HepG2 (cell line): Measurements from ENCODE around the gene FNDC3B.

ENCODE experiments used
- BRCA1 ChIP-seq: sonication (generic); formaldehyde crosslinking; IDR thresholded peaks from 2 replicates; pipeline ENCODE4 v1.4.0; 2020; ENCODE audit warnings: missing genetic modification reagents
- CTCF ChIP-seq: sonication (generic); formaldehyde crosslinking; IDR thresholded peaks from 2 replicates; pipeline ENCODE4 v1.5.0; 2020; ENCODE audit warnings: mild to moderate bottlenecking, missing genetic modification reagents, moderate library complexity
- ERF ChIP-seq: IDR thresholded peaks from 2 replicates; pipeline ENCODE4 v1.6.1; 2018; ENCODE audit warnings: missing biosample characterization, missing genetic modification reagents
- FOXA1 ChIP-seq, 2 experiments: fragments of 450-650 bp in 1 of 2; sonication (generic) in 1 of 2; formaldehyde crosslinking in 1 of 2; IDR thresholded peaks; 2 replicates each; pipeline versions ENCODE4 v1.4.0 to v1.6.1; 2016 to 2020; ENCODE audit warnings: missing genetic modification reagents in 1 of 2
- MXI1 ChIP-seq: IDR thresholded peaks from 3 replicates; pipeline ENCODE4 v1.6.1; 2012; ENCODE audit warnings: low read depth, low read length, inconsistent platforms, borderline replicate concordance
- NFATC3 ChIP-seq: sonication (generic); formaldehyde crosslinking; IDR thresholded peaks from 2 replicates; pipeline ENCODE4 v1.5.1; 2020; ENCODE audit warnings: mild to moderate bottlenecking, missing genetic modification reagents
- PRDM4 ChIP-seq: sonication (generic); formaldehyde crosslinking; IDR thresholded peaks from 2 replicates; pipeline ENCODE4 v1.9.0; 2021; ENCODE audit warnings: missing genetic modification reagents, borderline replicate concordance
- ZNF790 ChIP-seq: sonication (generic); formaldehyde crosslinking; IDR thresholded peaks from 2 replicates; pipeline ENCODE4 v1.8.0; 2022; ENCODE audit warnings: missing genetic modification reagents, mild to moderate bottlenecking, borderline replicate concordance
- TF ChIP-seq, protein P1 (sequence below): sonication (generic); formaldehyde crosslinking; IDR thresholded peaks from 2 replicates; pipeline ENCODE4 v1.4.0; 2020; ENCODE audit warnings: missing genetic modification reagents, borderline replicate concordance

DNA sequence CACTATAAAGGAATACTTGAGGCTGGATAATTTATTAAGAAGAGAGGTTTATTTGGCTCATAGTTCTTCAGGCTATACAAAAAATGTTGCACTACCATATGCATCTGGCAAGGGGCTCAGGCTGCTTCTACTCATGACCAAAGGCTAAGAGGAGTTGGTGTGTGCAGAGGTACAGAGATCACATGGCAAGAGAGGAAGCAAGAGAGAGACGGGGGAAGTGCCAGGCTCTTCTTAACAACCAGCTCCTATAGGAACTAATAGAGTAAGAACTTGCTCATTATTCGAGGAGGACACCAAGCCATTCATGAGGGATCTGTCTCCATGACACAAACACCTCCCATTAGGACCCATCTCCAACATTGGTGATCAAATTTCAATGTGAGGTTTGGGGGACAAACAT lies 6.0 kb upstream of the FNDC3B start:
- TF ChIP-seq FOXA1 (IDR thresholded peaks at IDR 0.05): no peak
- TF ChIP-seq FOXA1 (CRISPR knock-in tag; IDR thresholded peaks at IDR 0.05): no peak
- no peak for TF ChIP-seq ZNF790 (CRISPR knock-in tag)
- no peak for TF ChIP-seq ERF (CRISPR knock-in tag)
- no peak for TF ChIP-seq NFATC3 (CRISPR knock-in tag)
- TF ChIP-seq PRDM4: no peak
- TF ChIP-seq BRCA1 (CRISPR knock-in tag): no peak
- no peak for TF ChIP-seq MXI1
- TF ChIP-seq CTCF (CRISPR knock-in tag): no peak
- TF ChIP-seq, protein P1, sequence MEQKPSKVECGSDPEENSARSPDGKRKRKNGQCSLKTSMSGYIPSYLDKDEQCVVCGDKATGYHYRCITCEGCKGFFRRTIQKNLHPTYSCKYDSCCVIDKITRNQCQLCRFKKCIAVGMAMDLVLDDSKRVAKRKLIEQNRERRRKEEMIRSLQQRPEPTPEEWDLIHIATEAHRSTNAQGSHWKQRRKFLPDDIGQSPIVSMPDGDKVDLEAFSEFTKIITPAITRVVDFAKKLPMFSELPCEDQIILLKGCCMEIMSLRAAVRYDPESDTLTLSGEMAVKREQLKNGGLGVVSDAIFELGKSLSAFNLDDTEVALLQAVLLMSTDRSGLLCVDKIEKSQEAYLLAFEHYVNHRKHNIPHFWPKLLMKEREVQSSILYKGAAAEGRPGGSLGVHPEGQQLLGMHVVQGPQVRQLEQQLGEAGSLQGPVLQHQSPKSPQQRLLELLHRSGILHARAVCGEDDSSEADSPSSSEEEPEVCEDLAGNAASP (CRISPR knock-in tag): no peak
